Measurements from ENCODE around the gene GLRB.

GLRB gene

GRCh38 chr4:157075401-157075800 is 549 bp upstream of the GLRB start:
- Histone ChIP-seq H3K36me3 (ENCODE audit: control insufficient read depth, insufficient read depth, low read length) (no peaks in the 10 kb centered on the region), H3K27me3 (replicated peaks; ENCODE audit: control insufficient read depth, insufficient read depth, low read length) (no peaks in the 10 kb centered on the region), H3K4me3 (replicated peaks; ENCODE audit: low read depth, low read length) (no peak overlapping the region)
- DNase-seq (ENCODE audit: extremely low read depth, insufficient read length) = no peak
- no peak for TF ChIP-seq CTCF (IDR thresholded peaks at IDR 0.05; ENCODE audit: insufficient read depth, low read length, poor library complexity, severe bottlenecking)

GRCh38 chr4:157076578-157076947 is 613 bp downstream of the GLRB start:
- Histone ChIP-seq H3K27me3 (replicated peaks; ENCODE audit: control insufficient read depth, insufficient read depth, low read length) (no peaks in the 10 kb centered on the region), H3K4me3 (replicated peaks; ENCODE audit: low read depth, low read length) (no peak overlapping the region), H3K36me3 (ENCODE audit: control insufficient read depth, insufficient read depth, low read length) (no peaks in the 10 kb centered on the region)
- DNase-seq (ENCODE audit: extremely low read depth, insufficient read length) = no peak
- TF ChIP-seq CTCF (IDR thresholded peaks at IDR 0.05; ENCODE audit: insufficient read depth, low read length, poor library complexity, severe bottlenecking) = no peak

- no peak for DNase-seq (ENCODE audit: extremely low read depth, insufficient read length)
- no peaks in the 10 kb centered on the region for H3K36me3 ChIP-seq (ENCODE audit: control insufficient read depth, insufficient read depth, low read length)
- H3K27me3 ChIP-seq (replicated peaks; ENCODE audit: control insufficient read depth, insufficient read depth, low read length) = no peaks in the 10 kb centered on the region
- no peak overlapping the region for H3K4me3 ChIP-seq (replicated peaks; ENCODE audit: low read depth, low read length)
- TF ChIP-seq CTCF (IDR thresholded peaks at IDR 0.05; ENCODE audit: insufficient read depth, low read length, poor library complexity, severe bottlenecking) = no peak
Measured at GRCh38 chr4:157079441-157079840, 3.5 kb downstream of the GLRB start.

- no peak for TF ChIP-seq CTCF (IDR thresholded peaks at IDR 0.05; ENCODE audit: insufficient read depth, low read length, poor library complexity, severe bottlenecking)
- H3K4me3 ChIP-seq (replicated peaks; ENCODE audit: low read depth, low read length) = no peak overlapping the region
- H3K27me3 ChIP-seq (replicated peaks; ENCODE audit: control insufficient read depth, insufficient read depth, low read length) = no peaks in the 10 kb centered on the region
- H3K36me3 ChIP-seq (ENCODE audit: control insufficient read depth, insufficient read depth, low read length) = no peaks in the 10 kb centered on the region
- DNase-seq (ENCODE audit: extremely low read depth, insufficient read length) = no peak
Measured at GRCh38 chr4:157080605-157081004, 4.7 kb downstream of the GLRB start.

GRCh38 chr4:157095716-157096115 is 19.8 kb downstream of the GLRB start:
- Histone ChIP-seq H3K27me3 (replicated peaks; ENCODE audit: control insufficient read depth, insufficient read depth, low read length) (no peaks in the 10 kb centered on the region), H3K36me3 (ENCODE audit: control insufficient read depth, insufficient read depth, low read length) (no peaks in the 10 kb centered on the region), H3K4me3 (replicated peaks; ENCODE audit: low read depth, low read length) (no peak overlapping the region)
- no peak for TF ChIP-seq CTCF (IDR thresholded peaks at IDR 0.05; ENCODE audit: insufficient read depth, low read length, poor library complexity, severe bottlenecking)
- no peak for DNase-seq (ENCODE audit: extremely low read depth, insufficient read length)

- no peaks in the 10 kb centered on the region for H3K27me3 ChIP-seq (replicated peaks; ENCODE audit: control insufficient read depth, insufficient read depth, low read length)
- TF ChIP-seq CTCF (IDR thresholded peaks at IDR 0.05; ENCODE audit: insufficient read depth, low read length, poor library complexity, severe bottlenecking) = no peak
- no peaks in the 10 kb centered on the region for H3K36me3 ChIP-seq (ENCODE audit: control insufficient read depth, insufficient read depth, low read length)
- DNase-seq (ENCODE audit: extremely low read depth, insufficient read length) = no peak
- no peak overlapping the region for H3K4me3 ChIP-seq (replicated peaks; ENCODE audit: low read depth, low read length)
Measured at GRCh38 chr4:157096439-157096838, 20.5 kb downstream of the GLRB start.
